ENCODE measurements around the gene BPGM. TPM values are rescaled to one million over a fixed set of nuclear protein-coding genes. Genes with fewer than 3 reads are reported as not detected.

The BPGM gene
- total RNA-seq, 4 donors from 2014 or later, result 11.9 to 15.5 (median 12.6) TPM

GRCh38 chr7:134702366-134703240 is 56.0 kb downstream of the BPGM start:
- H3K4me3 ChIP-seq (ENCODE audit: low read depth, poor library complexity, severe bottlenecking), result no peak overlapping the region
- no peak for DNase-seq (ENCODE audit: low spot score in 2 of 2)
- TF ChIP-seq POLR2A (IDR thresholded peaks at IDR 0.05) (no peak), CTCF (IDR thresholded peaks at IDR 0.05) (no peak)
- WGBS, 2 donors, result 79 to 84% methylated on average over 10 of the region's 10 CpGs
- intact Hi-C loops (cut with DNase I; ENCODE audit: low total_unique reads), result no loop called here

GRCh38 chr7:134703241-134703594 is 56.6 kb downstream of the BPGM start:
- WGBS, 2 donors, result 89 to 97% methylated on average over 2 of the region's 2 CpGs
- TF ChIP-seq CTCF (IDR thresholded peaks at IDR 0.05) (no peak), POLR2A (IDR thresholded peaks at IDR 0.05) (no peak)
- H3K4me3 ChIP-seq (ENCODE audit: low read depth, poor library complexity, severe bottlenecking), result no peak overlapping the region
- no peak for DNase-seq (ENCODE audit: low spot score in 2 of 2)
- intact Hi-C loops (cut with DNase I; ENCODE audit: low total_unique reads), result no loop called here

- H3K4me3 ChIP-seq (ENCODE audit: low read depth, poor library complexity, severe bottlenecking), result no peak overlapping the region
- intact Hi-C loops (cut with DNase I; ENCODE audit: low total_unique reads), result no loop called here
- no peak for TF ChIP-seq CTCF (IDR thresholded peaks at IDR 0.05)
- TF ChIP-seq POLR2A (IDR thresholded peaks at IDR 0.05), result no peak
- 87 to 88% methylated on average over 6 of the region's 6 CpGs for WGBS, 2 donors
- no peak for DNase-seq (ENCODE audit: low spot score in 2 of 2)
These were observed 57.1 kb downstream of the BPGM start for GRCh38 chr7:134703782-134704181.

GRCh38 chr7:134704827-134705226 is 58.2 kb downstream of the BPGM start:
- 93 to 94% methylated on average over 5 of the region's 5 CpGs for WGBS, 2 donors
- no peak for TF ChIP-seq CTCF (IDR thresholded peaks at IDR 0.05)
- no peak for TF ChIP-seq POLR2A (IDR thresholded peaks at IDR 0.05)
- DNase-seq (ENCODE audit: low spot score in 2 of 2), result no peak

GRCh38 chr7:134705716-134706115 is 59.1 kb downstream of the BPGM start:
- no peak for TF ChIP-seq POLR2A (IDR thresholded peaks at IDR 0.05)
- 61 to 64% methylated on average over 2 of the region's 2 CpGs for WGBS, 2 donors
- intact Hi-C loops (cut with DNase I; ENCODE audit: low total_unique reads), result no loop called here
- H3K4me3 ChIP-seq (ENCODE audit: low read depth, poor library complexity, severe bottlenecking), result no peak overlapping the region
- DNase-seq (ENCODE audit: low spot score in 2 of 2), result no peak

More at GRCh38 chr7:134704827-134705226, 58.2 kb downstream of the BPGM start:
- intact Hi-C loops (cut with DNase I; ENCODE audit: low total_unique reads), result no loop called here
- H3K4me3 ChIP-seq (ENCODE audit: low read depth, poor library complexity, severe bottlenecking), result no peak overlapping the region

- 71 to 76% methylated on average over 5 of the region's 5 CpGs for WGBS, 2 donors
- intact Hi-C loops (cut with DNase I; ENCODE audit: low total_unique reads), result no loop called here
- no peak overlapping the region for H3K4me3 ChIP-seq (ENCODE audit: low read depth, poor library complexity, severe bottlenecking)
- no peak for TF ChIP-seq POLR2A (IDR thresholded peaks at IDR 0.05)
- TF ChIP-seq CTCF (IDR thresholded peaks at IDR 0.05), result no peak
- no peak for DNase-seq (ENCODE audit: low spot score in 2 of 2)
These were observed 59.8 kb downstream of the BPGM start for GRCh38 chr7:134706468-134706867.

Measured in lower leg skin (tissue), 4 donors.